ENCODE measurements around the gene KATNIP.

KATNIP gene

GRCh38 chr16:27583634-27584033 is 33.7 kb downstream of the KATNIP start:
- no peak for DNase-seq (ENCODE audit: low spot score)

- no peak for DNase-seq (ENCODE audit: low spot score)
Measured at GRCh38 chr16:27585200-27585599, 35.3 kb downstream of the KATNIP start.

GRCh38 chr16:27586711-27587110 is 36.8 kb downstream of the KATNIP start:
- DNase-seq (ENCODE audit: low spot score), result no peak

- no peak for DNase-seq (ENCODE audit: low spot score)
Measured at GRCh38 chr16:27588057-27588456, 38.1 kb downstream of the KATNIP start.

- DNase-seq (ENCODE audit: low spot score), result no peak
Measured at GRCh38 chr16:27591837-27592236, 41.9 kb downstream of the KATNIP start.

- no peak for DNase-seq (ENCODE audit: low spot score)
Measured at GRCh38 chr16:27595475-27595874, 45.5 kb downstream of the KATNIP start.

GRCh38 chr16:27595993-27596392 is 46.0 kb downstream of the KATNIP start:
- no peak for DNase-seq (ENCODE audit: low spot score)

- DNase-seq (ENCODE audit: low spot score), result no peak
Measured at GRCh38 chr16:27596411-27596810, 46.5 kb downstream of the KATNIP start.

GRCh38 chr16:27597361-27597760 is 47.4 kb downstream of the KATNIP start:
- no peak for DNase-seq (ENCODE audit: low spot score)

GRCh38 chr16:27598220-27598619 is 48.3 kb downstream of the KATNIP start:
- no peak for DNase-seq (ENCODE audit: low spot score)

GRCh38 chr16:27598931-27599565 is 49.1 kb downstream of the KATNIP start:
- no peak for DNase-seq (ENCODE audit: low spot score)

GRCh38 chr16:27599606-27600005 is 49.7 kb downstream of the KATNIP start:
- no peak for DNase-seq (ENCODE audit: low spot score)

Data from CD4-positive, alpha-beta T cell treated with Interleukin-2 at 100 ng/mL for 4 hours (primary cell).